ENCODE data around the gene GM2A.

GM2A gene

DNA sequence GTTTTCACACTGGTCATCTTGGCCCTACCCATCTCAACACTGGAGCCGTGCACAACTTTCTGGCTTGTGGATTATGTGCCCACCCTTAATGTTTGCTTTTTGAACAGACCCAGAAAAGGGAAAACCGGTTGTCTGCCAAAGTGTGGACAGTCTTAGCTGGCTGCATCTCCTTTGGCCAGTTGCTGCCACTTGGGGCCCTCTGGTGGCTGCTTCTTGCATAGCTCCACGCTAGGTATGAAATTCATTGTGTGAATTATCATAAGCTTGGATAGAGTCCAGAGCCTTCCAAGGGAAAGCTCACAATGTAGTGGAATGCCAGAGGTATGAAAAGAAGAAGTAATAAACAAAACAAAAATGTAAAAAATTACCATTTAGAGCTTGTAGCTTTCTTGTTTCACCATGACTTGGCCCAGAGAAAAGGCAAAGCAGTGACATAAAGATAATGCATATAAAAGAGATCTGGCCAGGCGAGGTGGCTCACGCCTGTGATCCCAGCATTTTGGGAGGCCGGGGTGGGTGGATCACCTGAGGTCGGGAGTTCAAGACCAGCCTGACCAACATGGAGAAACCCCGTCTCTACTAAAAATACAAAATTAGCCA, 63.1 kb downstream of the GM2A start:
- Histone ChIP-seq H3K9me2 (replicated peaks; ENCODE audit: low read depth, low read length) (no peaks in the 10 kb centered on the region), H3F3A (ENCODE audit: low read depth) (peaks cover 2% of the 10 kb centered on the region; the same call in 1 of the 2 replicates), H3K36me3 (ENCODE audit: insufficient read depth, low read length) (no peaks in the 10 kb centered on the region), H3K4me3 (ENCODE audit: low read length, poor library complexity, severe bottlenecking) (no peak overlapping the region), H3K9ac (ENCODE audit: low read depth, low read length, poor library complexity, severe bottlenecking) (no peak overlapping the region), H4K20me1 (ENCODE audit: insufficient read depth, low read length, poor library complexity, severe bottlenecking) (no peaks in the 10 kb centered on the region), H3K9me3 (ENCODE audit: insufficient read depth, low read depth, low read length) (0 out of 2 replicates have a peak, but pooled peaks cover 2% of the 10 kb centered on the region), H3K4me1 (ENCODE audit: insufficient read depth, low read length, poor library complexity, severe bottlenecking) (no peaks in the 10 kb centered on the region), H2AFZ (ENCODE audit: low read length) (peak overlapping the region; percentile 38; the same call in 1 of the 2 replicates), H3K27me3 (ENCODE audit: insufficient read depth, low read length, poor library complexity, severe bottlenecking) (no peaks in the 10 kb centered on the region), H3K79me2 (ENCODE audit: insufficient read depth, low read length) (no peaks in the 10 kb centered on the region), H3K4me2 (ENCODE audit: low read depth, low read length, poor library complexity, severe bottlenecking) (no peak overlapping the region)
- TF ChIP-seq EZH2phosphoT487 (IDR thresholded peaks at IDR 0.05; ENCODE audit: borderline replicate concordance): no peak
- TF ChIP-seq, protein P1, sequence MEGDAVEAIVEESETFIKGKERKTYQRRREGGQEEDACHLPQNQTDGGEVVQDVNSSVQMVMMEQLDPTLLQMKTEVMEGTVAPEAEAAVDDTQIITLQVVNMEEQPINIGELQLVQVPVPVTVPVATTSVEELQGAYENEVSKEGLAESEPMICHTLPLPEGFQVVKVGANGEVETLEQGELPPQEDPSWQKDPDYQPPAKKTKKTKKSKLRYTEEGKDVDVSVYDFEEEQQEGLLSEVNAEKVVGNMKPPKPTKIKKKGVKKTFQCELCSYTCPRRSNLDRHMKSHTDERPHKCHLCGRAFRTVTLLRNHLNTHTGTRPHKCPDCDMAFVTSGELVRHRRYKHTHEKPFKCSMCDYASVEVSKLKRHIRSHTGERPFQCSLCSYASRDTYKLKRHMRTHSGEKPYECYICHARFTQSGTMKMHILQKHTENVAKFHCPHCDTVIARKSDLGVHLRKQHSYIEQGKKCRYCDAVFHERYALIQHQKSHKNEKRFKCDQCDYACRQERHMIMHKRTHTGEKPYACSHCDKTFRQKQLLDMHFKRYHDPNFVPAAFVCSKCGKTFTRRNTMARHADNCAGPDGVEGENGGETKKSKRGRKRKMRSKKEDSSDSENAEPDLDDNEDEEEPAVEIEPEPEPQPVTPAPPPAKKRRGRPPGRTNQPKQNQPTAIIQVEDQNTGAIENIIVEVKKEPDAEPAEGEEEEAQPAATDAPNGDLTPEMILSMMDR (conservative IDR thresholded peaks at IDR 0.05; ENCODE audit: low read length): peak; percentile 96

GRCh38 chr5:151317871-151318270, 64.9 kb downstream of the GM2A start:
- no peak overlapping the region for H3K4me2 ChIP-seq (ENCODE audit: low read depth, low read length, poor library complexity, severe bottlenecking)
- TF ChIP-seq, protein P1 (conservative IDR thresholded peaks at IDR 0.05; ENCODE audit: low read length): no peak
- no peak for TF ChIP-seq EZH2phosphoT487 (IDR thresholded peaks at IDR 0.05; ENCODE audit: borderline replicate concordance)

DNA sequence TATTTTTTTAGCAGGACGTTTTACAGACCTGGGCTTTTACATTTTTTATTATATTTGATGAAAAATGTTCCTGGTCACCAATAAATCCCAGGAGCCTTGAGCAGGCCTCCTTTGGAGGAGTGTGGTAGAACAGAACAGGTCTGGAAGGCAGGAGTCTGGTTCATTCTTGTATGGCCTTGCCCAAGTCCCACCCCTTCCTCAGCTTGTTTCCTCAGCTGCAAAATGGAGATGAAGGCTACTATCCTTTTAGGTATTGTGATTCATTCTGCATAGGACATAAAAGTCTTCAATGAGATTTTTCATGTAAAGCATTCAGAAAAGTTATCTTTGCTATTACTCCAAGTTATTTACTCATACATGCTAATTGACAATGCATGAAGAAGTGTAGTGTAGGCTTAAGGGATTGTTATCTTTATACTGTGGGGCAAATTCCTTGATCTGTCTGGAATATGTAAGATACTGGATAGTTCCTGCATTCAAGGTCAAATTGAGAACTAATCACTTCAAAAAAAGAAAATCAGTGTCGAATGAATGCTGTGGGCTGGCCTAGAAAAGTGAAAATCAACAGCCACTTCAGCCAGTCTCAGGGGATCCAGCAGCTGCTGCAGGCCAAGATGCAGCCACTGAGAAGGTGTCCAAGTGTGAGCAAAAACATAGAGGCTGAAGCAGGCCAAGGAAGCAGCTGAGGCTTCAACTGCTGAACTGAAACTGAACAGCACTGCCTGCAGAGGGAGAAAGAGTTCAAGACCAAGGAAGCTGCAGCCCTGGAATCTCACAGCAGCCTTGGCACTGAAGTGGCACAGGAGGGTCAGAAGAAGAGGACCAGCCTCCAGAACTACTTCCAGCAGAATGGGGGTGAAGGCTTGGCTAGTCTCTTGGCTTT, 66.1 kb downstream of the GM2A start:
- H4K20me1 ChIP-seq (ENCODE audit: insufficient read depth, low read length, poor library complexity, severe bottlenecking): no peaks in the 10 kb centered on the region
- H3K79me2 ChIP-seq (ENCODE audit: insufficient read depth, low read length): no peaks in the 10 kb centered on the region
- TF ChIP-seq, protein P1 (conservative IDR thresholded peaks at IDR 0.05; ENCODE audit: low read length): peak; percentile 50
- TF ChIP-seq EZH2phosphoT487 (IDR thresholded peaks at IDR 0.05; ENCODE audit: borderline replicate concordance): no peak
- H3K9me2 ChIP-seq (replicated peaks; ENCODE audit: low read depth, low read length): no peaks in the 10 kb centered on the region
- H2AFZ ChIP-seq (ENCODE audit: low read length): peak overlapping the region; percentile 79
- H3K27me3 ChIP-seq (ENCODE audit: insufficient read depth, low read length, poor library complexity, severe bottlenecking): no peaks in the 10 kb centered on the region
- H3F3A ChIP-seq (ENCODE audit: low read depth): peaks cover 2% of the 10 kb centered on the region; the same call in 1 of the 2 replicates
- H3K4me3 ChIP-seq (ENCODE audit: low read length, poor library complexity, severe bottlenecking): no peak overlapping the region
- H3K4me2 ChIP-seq (ENCODE audit: low read depth, low read length, poor library complexity, severe bottlenecking): no peak overlapping the region
- H3K9me3 ChIP-seq (ENCODE audit: insufficient read depth, low read depth, low read length): no peaks in the 10 kb centered on the region
- no peaks in the 10 kb centered on the region for H3K36me3 ChIP-seq (ENCODE audit: insufficient read depth, low read length)
- H3K9ac ChIP-seq (ENCODE audit: low read depth, low read length, poor library complexity, severe bottlenecking): no peak overlapping the region
- H3K4me1 ChIP-seq (ENCODE audit: insufficient read depth, low read length, poor library complexity, severe bottlenecking): no peaks in the 10 kb centered on the region

More at GRCh38 chr5:151317871-151318270, 64.9 kb downstream of the GM2A start:
- Histone ChIP-seq H3K36me3 (ENCODE audit: insufficient read depth, low read length) (no peaks in the 10 kb centered on the region), H3K79me2 (ENCODE audit: insufficient read depth, low read length) (no peaks in the 10 kb centered on the region), H3K27me3 (ENCODE audit: insufficient read depth, low read length, poor library complexity, severe bottlenecking) (no peaks in the 10 kb centered on the region), H3K4me3 (ENCODE audit: low read length, poor library complexity, severe bottlenecking) (no peak overlapping the region), H3K9me2 (replicated peaks; ENCODE audit: low read depth, low read length) (no peaks in the 10 kb centered on the region), H2AFZ (ENCODE audit: low read length) (no peak overlapping the region), H3K4me1 (ENCODE audit: insufficient read depth, low read length, poor library complexity, severe bottlenecking) (no peaks in the 10 kb centered on the region), H3F3A (ENCODE audit: low read depth) (peaks cover 2% of the 10 kb centered on the region; the same call in 1 of the 2 replicates), H4K20me1 (ENCODE audit: insufficient read depth, low read length, poor library complexity, severe bottlenecking) (no peaks in the 10 kb centered on the region), H3K9me3 (ENCODE audit: insufficient read depth, low read depth, low read length) (no peaks in the 10 kb centered on the region), H3K9ac (ENCODE audit: low read depth, low read length, poor library complexity, severe bottlenecking) (no peak overlapping the region)
